ENCODE measurements around the gene PC. TPM values are rescaled to one million over a fixed set of nuclear protein-coding genes. Genes with fewer than 3 reads are reported as not detected.
"Not testable (repeated sequence)": the region's sequence is repeated elsewhere in the genome, so short reads cannot be mapped to it uniquely, and the experiment has no call there.

The PC gene
- total RNA-seq, 4 donors from 2014 or later = 4.7 to 7.0 (median 5.6) TPM

GRCh38 chr11:66962247-66962646, 4.1 kb upstream of the PC start:
- Histone ChIP-seq H3K4me1 (peaks cover 0 to 14% (median 11%) of the 10 kb centered on the region in 3 donors), H3K9me3 (no peaks in the 10 kb centered on the region), H3K27ac (no peak overlapping the region), H3K27me3 (no peaks in the 10 kb centered on the region), H3K36me3 (no peaks in the 10 kb centered on the region), H3K4me3 (no peak overlapping the region)
- TF ChIP-seq POLR2A (IDR thresholded peaks at IDR 0.05) (no peak), POLR2AphosphoS5 (IDR thresholded peaks at IDR 0.05) (no peak), EP300 (IDR thresholded peaks at IDR 0.05) (no peak), CTCF (IDR thresholded peaks at IDR 0.05) (no peak)
- ATAC-seq = no peak
- WGBS, 2 donors (ENCODE audit: low coverage in 1 of 2) = no CpG with 5 or more reads among the region's 2 CpGs

DNA sequence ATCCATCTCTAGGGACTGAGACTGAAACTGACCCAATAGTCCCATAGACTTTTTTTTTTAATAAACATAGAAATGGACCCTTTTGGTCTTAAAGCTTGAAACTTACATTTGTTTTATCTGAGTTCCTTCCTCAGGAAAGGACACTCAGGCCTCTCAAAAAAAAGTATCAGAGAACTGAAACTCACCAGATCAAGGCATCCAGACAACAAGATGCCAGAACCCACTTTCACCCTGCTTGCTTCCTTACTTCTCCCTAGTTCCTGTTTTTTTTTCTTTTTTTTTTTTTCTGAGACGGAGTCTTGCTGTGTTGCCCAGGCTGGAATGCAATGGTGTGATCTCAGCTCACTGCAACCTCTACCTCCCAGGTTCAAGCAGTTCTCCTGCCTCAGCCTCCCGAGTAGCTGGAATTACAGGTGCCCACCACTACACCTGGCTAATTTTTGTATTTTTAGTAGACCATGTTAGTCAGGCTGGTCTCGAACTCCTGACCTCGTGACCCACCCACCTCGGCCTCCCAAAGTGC, 3.6 kb upstream of the PC start:
- H3K4me1 ChIP-seq = peaks cover 0 to 19% (median 15%) of the 10 kb centered on the region in 3 donors
- H3K4me3 ChIP-seq, H3K27me3 ChIP-seq, H3K36me3 ChIP-seq, H3K27ac ChIP-seq, H3K9me3 ChIP-seq, ATAC-seq: not testable (repeated sequence)
- 73 to 95% methylated on average over 4 to 5 of the region's 5 CpGs for WGBS, 2 donors (ENCODE audit: low coverage in 1 of 2)

DNA sequence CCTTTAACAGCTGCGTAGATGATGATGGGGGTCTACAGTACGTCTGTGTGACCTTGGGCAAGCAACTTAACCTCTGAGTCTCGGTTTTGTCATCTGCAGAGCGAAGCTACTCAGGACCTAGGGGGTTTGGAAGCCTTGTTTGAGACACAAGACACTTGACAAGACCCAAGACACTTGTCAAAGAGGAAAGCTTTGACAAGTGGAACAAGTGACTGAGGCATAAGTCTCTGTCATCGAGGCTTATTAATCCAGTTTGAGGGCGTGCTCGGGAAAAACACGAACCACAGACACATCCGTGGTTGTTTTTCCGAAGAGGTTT, 732 bp upstream of the PC start:
- H3K27ac ChIP-seq = peak overlapping the region in 3 of 4 donors; percentile 80 to 90 (median 88)

DNA sequence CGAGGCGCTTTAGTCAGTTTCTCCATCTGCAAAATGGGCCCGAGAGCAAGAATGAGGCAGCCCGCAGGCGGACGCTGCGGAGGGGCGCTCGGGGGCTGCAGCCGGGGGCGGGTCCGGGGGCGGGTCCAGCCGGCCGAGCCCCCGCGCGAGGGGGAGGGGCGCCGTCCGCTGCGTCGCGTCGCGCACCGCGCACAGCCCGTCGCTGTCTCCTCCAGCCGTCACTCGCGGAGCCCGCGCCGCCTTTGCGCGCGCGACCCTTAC, 282 bp downstream of the PC start:
- ATAC-seq = peak; percentile 27
- H3K4me3 ChIP-seq = peak overlapping the region; percentile 55 to 80
- H3K9me3 ChIP-seq = no peaks in the 10 kb centered on the region
- H3K27ac ChIP-seq = peak overlapping the region; percentile 49 to 90 (median 84)
- no peaks in the 10 kb centered on the region for H3K27me3 ChIP-seq
- no peaks in the 10 kb centered on the region for H3K36me3 ChIP-seq
- WGBS, 2 donors (ENCODE audit: low coverage in 1 of 2) = no CpG with 5 or more reads among the region's 40 CpGs
- TF ChIP-seq POLR2A (IDR thresholded peaks at IDR 0.05) = no peak
- no peak for TF ChIP-seq POLR2AphosphoS5 (IDR thresholded peaks at IDR 0.05)
- TF ChIP-seq CTCF (IDR thresholded peaks at IDR 0.05) = no peak
- no peak for TF ChIP-seq EP300 (IDR thresholded peaks at IDR 0.05)
- H3K4me1 ChIP-seq = peaks cover 0 to 21% (median 15%) of the 10 kb centered on the region in 3 donors

More for the DNA sequence above, 732 bp upstream of the PC start:
- WGBS, 2 donors (ENCODE audit: low coverage in 1 of 2) = 20 to 32% methylated on average over 6 to 10 of the region's 10 CpGs
- Histone ChIP-seq H3K4me3 (peak overlapping the region in 1 of 2 donors; percentile 80), H3K27me3 (no peaks in the 10 kb centered on the region), H3K9me3 (no peaks in the 10 kb centered on the region), H3K36me3 (no peaks in the 10 kb centered on the region), H3K4me1 (peaks cover 0 to 21% (median 15%) of the 10 kb centered on the region in 3 donors)
- no peak for ATAC-seq
- TF ChIP-seq POLR2A (IDR thresholded peaks at IDR 0.05) (no peak), POLR2AphosphoS5 (IDR thresholded peaks at IDR 0.05) (no peak), CTCF (IDR thresholded peaks at IDR 0.05) (no peak), EP300 (IDR thresholded peaks at IDR 0.05) (no peak)

- ATAC-seq = no peak
- H3K4me3 ChIP-seq = no peak overlapping the region
- H3K27me3 ChIP-seq = no peaks in the 10 kb centered on the region
- peak overlapping the region in 1 of 4 donors; percentile 90 for H3K27ac ChIP-seq
- H3K36me3 ChIP-seq = no peaks in the 10 kb centered on the region
- H3K9me3 ChIP-seq = no peaks in the 10 kb centered on the region
- peaks cover 0 to 21% (median 15%) of the 10 kb centered on the region in 3 donors for H3K4me1 ChIP-seq
- WGBS, 2 donors (ENCODE audit: low coverage in 1 of 2) = 74 to 76% methylated on average over 3 to 6 of the region's 7 CpGs
- TF ChIP-seq CTCF (IDR thresholded peaks at IDR 0.05) = no peak
- no peak for TF ChIP-seq POLR2AphosphoS5 (IDR thresholded peaks at IDR 0.05)
- TF ChIP-seq EP300 (IDR thresholded peaks at IDR 0.05) = no peak
These were observed 1.4 kb downstream of the PC start for GRCh38 chr11:66956689-66957290.
